ENCODE data around the gene CNFN. TPM values are rescaled to one million over a fixed set of nuclear protein-coding genes. Genes with fewer than 3 reads are reported as not detected.

Gene CNFN
- total RNA-seq, 5 donors from 2014 or later (not counting 1 experiment from before 2014, with no cell fraction given), result 1.1 TPM; not detected in 4

DNA sequence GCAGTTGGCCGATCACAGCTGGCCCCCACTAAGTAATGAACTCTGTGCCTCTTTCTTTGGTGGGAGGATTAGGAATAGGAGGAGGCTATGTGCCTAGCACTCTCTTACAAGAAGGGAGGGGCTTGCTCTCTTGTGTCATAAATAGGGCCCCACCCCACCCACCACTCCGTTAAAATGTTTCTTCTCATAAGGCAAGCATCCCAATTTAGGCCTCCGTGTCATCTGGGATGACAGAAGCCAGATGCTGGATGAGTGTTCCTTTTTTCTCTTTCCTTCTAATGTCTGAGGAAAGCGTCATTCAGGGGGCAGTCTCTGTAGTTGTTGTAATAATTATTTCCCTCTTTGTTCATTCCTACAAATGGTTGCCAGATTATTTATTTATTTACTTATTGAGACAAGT is 37.2 kb upstream of the CNFN start, which contains the start of gene LIPE:
LIPE (minus strand) TSS at position 76 of the 400 bp plus-strand sequence. CDS start 239 bp downstream, outside the sequence.
- H3K4me3 Mint-ChIP-seq, result no peak within 1 kb of the TSS
- peak within 1 kb of the TSS in 1 of 2 donors; percentile 39 for H3K27ac Mint-ChIP-seq
- no peaks in the 10 kb centered on the region for H3K27me3 Mint-ChIP-seq
- Histone ChIP-seq H3K4me3 (ENCODE audit: control insufficient read depth in 1 of 2, extremely low read depth in 1 of 2, low read length in 1 of 2) (no peak within 1 kb of the TSS), H3K9me3 (no peaks in the 10 kb centered on the region), H3K27ac (ENCODE audit: low read length) (no peak within 1 kb of the TSS), H3K4me1 (ENCODE audit: control insufficient read depth in 1 of 2, extremely low read depth in 1 of 2, insufficient read depth in 2 of 2, low read length in 2 of 2) (peaks cover 5 to 26% of the 10 kb centered on the region in 2 experiments), H3K36me3 (ENCODE audit: control insufficient read depth in 2 of 2, extremely low read depth in 1 of 2, insufficient read depth in 1 of 2, low read length in 1 of 2) (no peaks in the 10 kb centered on the region), H3K27me3 (replicated peaks in 1 of 2; ENCODE audit: control insufficient read depth in 2 of 2, extremely low read depth in 1 of 2, insufficient read depth in 2 of 2, low read length in 1 of 2) (no peaks in the 10 kb centered on the region)
- POLR2A ChIA-PET, result no interaction called here
- ATAC-seq (replicated peaks in 1 of 4) (no peak), DNase-seq (no peak)
- CTCF ChIA-PET, result no interaction called here
- H3K4me1 Mint-ChIP-seq, result peaks cover 14 to 21% (median 15%) of the 10 kb centered on the region in 3 donors
- H3K36me3 Mint-ChIP-seq, result no peaks in the 10 kb centered on the region
- H3K9me3 Mint-ChIP-seq, result no peaks in the 10 kb centered on the region
- WGBS (ENCODE audit: insufficient coverage), result no CpG with 5 or more reads among the region's 4 CpGs

DNA sequence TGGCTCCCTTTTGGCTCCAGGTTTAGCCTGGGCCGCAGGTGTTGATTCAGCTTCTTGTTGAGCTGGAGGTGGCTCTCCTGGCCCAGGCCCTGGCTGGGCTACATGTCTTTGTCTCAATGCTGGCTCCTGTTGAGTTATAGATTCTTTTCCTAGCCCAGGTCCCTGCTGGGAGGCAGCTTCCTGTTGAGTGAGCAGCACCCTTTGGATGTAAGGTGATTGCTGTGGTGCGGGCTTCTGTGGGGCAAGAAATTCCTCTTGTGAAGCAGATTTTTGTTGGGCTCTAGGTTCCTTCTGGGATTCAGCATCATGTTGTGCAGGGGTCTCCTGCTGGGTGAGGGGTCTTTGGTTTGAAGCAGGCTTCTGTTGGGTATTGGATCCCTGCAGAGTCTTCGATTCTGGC is 36.5 kb upstream of the CNFN start:
- ChIA-PET POLR2A (no interaction called here), CTCF (no interaction called here)
- Histone ChIP-seq H3K36me3 (ENCODE audit: control insufficient read depth in 2 of 2, extremely low read depth in 1 of 2, insufficient read depth in 1 of 2, low read length in 1 of 2) (no peaks in the 10 kb centered on the region), H3K9me3 (no peaks in the 10 kb centered on the region), H3K4me1 (ENCODE audit: control insufficient read depth in 1 of 2, extremely low read depth in 1 of 2, insufficient read depth in 2 of 2, low read length in 2 of 2) (peaks cover 8 to 33% of the 10 kb centered on the region in 2 experiments), H3K27me3 (replicated peaks in 1 of 2; ENCODE audit: control insufficient read depth in 2 of 2, extremely low read depth in 1 of 2, insufficient read depth in 2 of 2, low read length in 1 of 2) (no peaks in the 10 kb centered on the region), H3K27ac (ENCODE audit: low read length) (no peak overlapping the region), H3K4me3 (ENCODE audit: control insufficient read depth in 1 of 2, extremely low read depth in 1 of 2, low read length in 1 of 2) (no peak overlapping the region)
- H3K27me3 Mint-ChIP-seq, result no peaks in the 10 kb centered on the region
- no peaks in the 10 kb centered on the region for H3K36me3 Mint-ChIP-seq
- H3K9me3 Mint-ChIP-seq, result no peaks in the 10 kb centered on the region
- H3K4me1 Mint-ChIP-seq, result peaks cover 21 to 28% (median 21%) of the 10 kb centered on the region in 3 donors
- peak overlapping the region in 1 of 2 donors; percentile 39 for H3K27ac Mint-ChIP-seq
- DNase-seq (no peak), ATAC-seq (replicated peaks in 1 of 4) (no peak)
- H3K4me3 Mint-ChIP-seq, result no peak overlapping the region
- 91% methylated on average over 1 of the region's 3 CpGs for WGBS (ENCODE audit: insufficient coverage)

DNA sequence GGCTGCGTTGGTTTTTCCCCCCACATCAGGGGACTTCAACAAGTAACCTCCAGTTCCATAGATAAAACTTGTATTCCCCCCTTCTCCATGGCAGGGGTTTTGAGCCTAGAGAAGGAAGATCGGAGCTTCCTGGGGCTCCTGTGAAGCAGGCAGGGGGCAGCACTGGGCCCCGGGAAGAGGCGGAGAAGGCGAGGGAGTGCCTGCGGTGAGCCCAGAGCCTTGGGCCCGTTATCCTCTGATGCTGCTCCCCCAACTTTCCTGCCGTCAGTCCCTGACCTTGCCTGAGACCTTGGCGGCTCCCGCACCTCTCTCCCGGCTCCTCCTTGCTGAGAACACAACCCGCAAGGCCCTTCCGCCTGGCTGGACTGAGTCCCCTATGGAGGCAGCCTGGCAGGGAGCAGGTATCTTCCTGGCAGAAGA is 34.6 kb upstream of the CNFN start:
- no peak for DNase-seq
- ChIA-PET POLR2A (no interaction called here), CTCF (interaction anchor here in 1 of 2 donors (1.3 kb wide), 1 partner anchor 14 kb away, joined by 4 read pairs; no protein-coding TSS in a partner anchor)
- 93% methylated on average over 10 of the region's 13 CpGs for whole genome bisulfite sequencing (ENCODE audit: insufficient coverage)
- H3K27ac ChIP-seq (ENCODE audit: low read length), result no peak overlapping the region
- no peak overlapping the region for H3K4me3 ChIP-seq (ENCODE audit: control insufficient read depth in 1 of 2, extremely low read depth in 1 of 2, low read length in 1 of 2)
- no peaks in the 10 kb centered on the region for H3K36me3 Mint-ChIP-seq
- H3K4me1 Mint-ChIP-seq, result peaks cover 40 to 47% (median 40%) of the 10 kb centered on the region in 3 donors
- no peak overlapping the region for H3K27ac Mint-ChIP-seq
- no peaks in the 10 kb centered on the region for H3K36me3 ChIP-seq (ENCODE audit: control insufficient read depth in 2 of 2, extremely low read depth in 1 of 2, insufficient read depth in 1 of 2, low read length in 1 of 2)
- H3K27me3 Mint-ChIP-seq, result no peaks in the 10 kb centered on the region
- peaks cover 8 to 50% of the 10 kb centered on the region in 2 experiments for H3K4me1 ChIP-seq (ENCODE audit: control insufficient read depth in 1 of 2, extremely low read depth in 1 of 2, insufficient read depth in 2 of 2, low read length in 2 of 2)
- H3K4me3 Mint-ChIP-seq, result peak overlapping the region; percentile 94 to 99 (median 99)
- H3K9me3 ChIP-seq, result no peaks in the 10 kb centered on the region
- ATAC-seq (replicated peaks in 1 of 4), result no peak
- H3K9me3 Mint-ChIP-seq, result no peaks in the 10 kb centered on the region
- no peaks in the 10 kb centered on the region for H3K27me3 ChIP-seq (replicated peaks in 1 of 2; ENCODE audit: control insufficient read depth in 2 of 2, extremely low read depth in 1 of 2, insufficient read depth in 2 of 2, low read length in 1 of 2)

DNA sequence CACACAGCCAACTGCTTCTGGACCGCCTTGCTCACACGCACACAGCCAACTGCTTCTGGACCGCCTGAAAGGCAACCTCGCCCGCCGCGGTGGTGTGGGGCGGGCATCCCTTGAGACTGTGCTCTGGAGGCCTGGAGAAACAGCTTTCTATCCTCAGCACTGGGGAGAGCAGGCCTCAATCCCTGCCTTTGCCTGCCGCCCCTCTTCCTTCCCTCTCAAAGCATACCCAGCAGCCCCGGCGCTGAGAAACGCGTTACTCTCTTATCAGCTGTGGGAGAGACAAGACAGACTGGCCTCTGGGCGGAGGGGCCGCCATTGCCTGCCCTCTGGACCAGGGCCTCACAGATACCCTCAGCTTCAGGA is 34.2 kb upstream of the CNFN start:
- Histone ChIP-seq H3K4me1 (ENCODE audit: control insufficient read depth in 1 of 2, extremely low read depth in 1 of 2, insufficient read depth in 2 of 2, low read length in 2 of 2) (peaks cover 8 to 50% of the 10 kb centered on the region in 2 experiments), H3K27me3 (replicated peaks in 1 of 2; ENCODE audit: control insufficient read depth in 2 of 2, extremely low read depth in 1 of 2, insufficient read depth in 2 of 2, low read length in 1 of 2) (no peaks in the 10 kb centered on the region), H3K4me3 (ENCODE audit: control insufficient read depth in 1 of 2, extremely low read depth in 1 of 2, low read length in 1 of 2) (peak overlapping the region; percentile 81 to 83), H3K27ac (ENCODE audit: low read length) (no peak overlapping the region), H3K9me3 (no peaks in the 10 kb centered on the region), H3K36me3 (ENCODE audit: control insufficient read depth in 2 of 2, extremely low read depth in 1 of 2, insufficient read depth in 1 of 2, low read length in 1 of 2) (no peaks in the 10 kb centered on the region)
- H3K4me1 Mint-ChIP-seq, result peaks cover 41 to 47% (median 41%) of the 10 kb centered on the region in 3 donors
- H3K4me3 Mint-ChIP-seq, result peak overlapping the region; percentile 94 to 99 (median 99)
- H3K9me3 Mint-ChIP-seq, result no peaks in the 10 kb centered on the region
- H3K36me3 Mint-ChIP-seq, result no peaks in the 10 kb centered on the region
- no peak for DNase-seq
- ChIA-PET POLR2A (no interaction called here), CTCF (interaction anchor here in 1 of 2 donors (1.2 to 2.3 kb wide), 4 partner anchors 15 to 26 kb away, joined by 4 to 25 read pairs (median 10); no protein-coding TSS in a partner anchor)
- 90% methylated on average over 15 of the region's 15 CpGs for WGBS (ENCODE audit: insufficient coverage)
- peak overlapping the region in 1 of 2 donors; percentile 85 for H3K27ac Mint-ChIP-seq
- H3K27me3 Mint-ChIP-seq, result no peaks in the 10 kb centered on the region
- no peak for ATAC-seq (replicated peaks in 1 of 4)

DNA sequence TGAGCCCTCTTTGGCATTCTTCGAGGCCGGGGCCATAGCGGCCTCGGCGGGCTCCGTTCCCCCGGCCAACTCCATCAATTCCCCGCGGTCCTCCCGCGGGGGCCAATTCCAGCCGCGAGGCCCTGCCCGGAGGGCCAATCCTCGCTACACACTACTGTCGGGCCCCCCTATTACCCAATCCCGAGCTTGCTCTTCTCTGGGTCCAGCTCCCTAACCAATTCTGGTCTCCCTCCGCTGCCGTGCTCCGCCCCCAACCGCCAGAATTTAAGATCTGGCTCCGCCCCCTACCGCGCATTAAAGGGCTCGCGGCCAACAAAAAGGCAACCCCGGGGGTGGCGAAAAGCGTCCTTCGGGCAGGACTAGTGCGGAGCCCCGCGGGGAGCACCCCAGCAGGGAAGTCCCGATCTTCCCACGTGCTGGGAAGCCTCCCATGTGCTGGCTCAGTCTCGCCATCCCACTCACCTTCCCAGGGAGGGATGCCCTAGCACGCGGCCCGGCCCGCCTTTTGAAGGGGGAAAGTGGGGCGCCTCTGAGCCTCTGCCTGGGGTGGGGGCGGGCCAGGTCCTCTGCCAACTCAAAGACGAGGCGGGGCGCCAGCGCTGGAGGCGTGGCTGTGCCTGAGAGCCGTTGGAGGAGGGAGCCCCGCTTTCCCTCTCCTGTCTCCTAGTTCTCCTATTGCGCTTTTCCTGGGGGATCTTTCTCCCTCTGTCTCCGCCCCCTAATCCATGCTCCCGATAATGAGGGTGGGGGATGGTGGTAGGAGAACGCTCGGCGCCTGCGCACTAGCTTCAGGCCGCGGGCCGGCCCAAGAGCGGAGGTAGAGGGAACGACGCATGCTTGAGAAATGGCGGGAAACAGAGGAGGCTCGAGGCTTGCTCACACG is 33.6 kb upstream of the CNFN start:
- CTCF ChIA-PET, result interaction anchor here (0.6 to 2.3 kb wide), 8 partner anchors 10 to 106 kb away, joined by 3 to 25 read pairs (median 7); no protein-coding TSS in a partner anchor
- peak overlapping the region; percentile 94 to 99 (median 99) for H3K4me3 Mint-ChIP-seq
- Histone ChIP-seq H3K9me3 (no peaks in the 10 kb centered on the region), H3K4me1 (ENCODE audit: control insufficient read depth in 1 of 2, extremely low read depth in 1 of 2, insufficient read depth in 2 of 2, low read length in 2 of 2) (peaks cover 8 to 50% of the 10 kb centered on the region in 2 experiments), H3K27ac (ENCODE audit: low read length) (peak overlapping the region; percentile 62), H3K36me3 (ENCODE audit: control insufficient read depth in 2 of 2, extremely low read depth in 1 of 2, insufficient read depth in 1 of 2, low read length in 1 of 2) (no peaks in the 10 kb centered on the region), H3K27me3 (replicated peaks in 1 of 2; ENCODE audit: control insufficient read depth in 2 of 2, extremely low read depth in 1 of 2, insufficient read depth in 2 of 2, low read length in 1 of 2) (no peaks in the 10 kb centered on the region), H3K4me3 (ENCODE audit: control insufficient read depth in 1 of 2, extremely low read depth in 1 of 2, low read length in 1 of 2) (peak overlapping the region; percentile 81 to 83)
- H3K4me1 Mint-ChIP-seq, result peaks cover 42 to 47% (median 42%) of the 10 kb centered on the region in 3 donors
- ATAC-seq (replicated peaks in 1 of 4) (peak; percentile 92 to 95 (median 94)), DNase-seq (peak; percentile 81 to 95 (median 89))
- POLR2A ChIA-PET, result interaction anchor here in 1 of 2 donors (0.5 to 0.7 kb wide), 2 partner anchors 27 to 478 kb away, joined by 3 to 7 read pairs; no protein-coding TSS in a partner anchor
- 5% methylated on average over 48 of the region's 65 CpGs for WGBS (ENCODE audit: insufficient coverage)
- H3K9me3 Mint-ChIP-seq, result no peaks in the 10 kb centered on the region
- no peaks in the 10 kb centered on the region for H3K27me3 Mint-ChIP-seq
- H3K36me3 Mint-ChIP-seq, result no peaks in the 10 kb centered on the region
- H3K27ac Mint-ChIP-seq, result peak overlapping the region; percentile 85 to 95

DNA sequence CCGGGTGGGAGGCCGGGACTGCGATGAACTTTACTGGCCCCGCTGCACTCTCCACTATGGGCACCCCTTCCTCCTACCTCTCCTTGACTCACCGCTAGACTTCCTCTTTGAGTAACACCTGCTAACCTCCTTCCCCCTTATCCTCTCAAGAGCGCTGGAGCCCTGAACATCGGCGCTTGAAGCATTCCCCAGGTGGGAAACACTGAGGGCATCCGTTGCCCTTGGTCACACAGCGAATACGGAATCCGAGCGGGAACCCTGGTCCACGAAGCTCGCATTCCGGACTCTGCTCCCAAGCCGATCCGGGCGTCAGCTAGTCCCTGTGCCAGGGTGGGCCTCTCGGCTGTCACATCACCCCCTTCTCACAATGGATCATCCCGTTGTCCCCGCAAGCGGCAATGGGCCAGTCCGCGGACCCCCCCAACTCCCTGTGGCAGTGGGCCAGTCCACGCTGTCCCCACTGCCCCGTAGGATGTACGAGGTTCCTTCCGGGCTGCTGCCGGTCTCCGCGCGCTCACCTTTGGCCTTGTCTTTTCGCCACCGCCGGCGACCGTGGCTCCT is 32.9 kb upstream of the CNFN start:
- H3K36me3 Mint-ChIP-seq, result no peaks in the 10 kb centered on the region
- H3K4me1 Mint-ChIP-seq, result peaks cover 42 to 47% (median 44%) of the 10 kb centered on the region in 3 donors
- peak overlapping the region; percentile 81 to 83 for H3K4me3 ChIP-seq (ENCODE audit: control insufficient read depth in 1 of 2, extremely low read depth in 1 of 2, low read length in 1 of 2)
- ChIA-PET POLR2A (interaction anchor here in 1 of 2 donors (0.7 kb wide), 1 partner anchor 28 kb away, joined by 3 read pairs; no protein-coding TSS in a partner anchor), CTCF (interaction anchor here (0.6 to 2.3 kb wide), 8 partner anchors 10 to 107 kb away, joined by 3 to 25 read pairs (median 7); no protein-coding TSS in a partner anchor)
- H3K27me3 ChIP-seq (replicated peaks in 1 of 2; ENCODE audit: control insufficient read depth in 2 of 2, extremely low read depth in 1 of 2, insufficient read depth in 2 of 2, low read length in 1 of 2), result no peaks in the 10 kb centered on the region
- ATAC-seq (replicated peaks in 1 of 4), result peak; percentile 41 to 58 (median 50)
- under 1% methylated on average over 33 of the region's 38 CpGs for WGBS (ENCODE audit: insufficient coverage)
- peak in 33 of 35 experiments; percentile 19 to 68 (median 45) for DNase-seq
- no peaks in the 10 kb centered on the region for H3K36me3 ChIP-seq (ENCODE audit: control insufficient read depth in 2 of 2, extremely low read depth in 1 of 2, insufficient read depth in 1 of 2, low read length in 1 of 2)
- peaks cover 8 to 50% of the 10 kb centered on the region in 2 experiments for H3K4me1 ChIP-seq (ENCODE audit: control insufficient read depth in 1 of 2, extremely low read depth in 1 of 2, insufficient read depth in 2 of 2, low read length in 2 of 2)
- H3K4me3 Mint-ChIP-seq, result peak overlapping the region; percentile 94 to 99 (median 99)
- H3K9me3 ChIP-seq, result no peaks in the 10 kb centered on the region
- H3K9me3 Mint-ChIP-seq, result no peaks in the 10 kb centered on the region
- peak overlapping the region; percentile 62 for H3K27ac ChIP-seq (ENCODE audit: low read length)
- no peaks in the 10 kb centered on the region for H3K27me3 Mint-ChIP-seq
- H3K27ac Mint-ChIP-seq, result peak overlapping the region; percentile 85 to 95
